ENCODE measurements around the gene ZIC3.

The ZIC3 gene

DNA sequence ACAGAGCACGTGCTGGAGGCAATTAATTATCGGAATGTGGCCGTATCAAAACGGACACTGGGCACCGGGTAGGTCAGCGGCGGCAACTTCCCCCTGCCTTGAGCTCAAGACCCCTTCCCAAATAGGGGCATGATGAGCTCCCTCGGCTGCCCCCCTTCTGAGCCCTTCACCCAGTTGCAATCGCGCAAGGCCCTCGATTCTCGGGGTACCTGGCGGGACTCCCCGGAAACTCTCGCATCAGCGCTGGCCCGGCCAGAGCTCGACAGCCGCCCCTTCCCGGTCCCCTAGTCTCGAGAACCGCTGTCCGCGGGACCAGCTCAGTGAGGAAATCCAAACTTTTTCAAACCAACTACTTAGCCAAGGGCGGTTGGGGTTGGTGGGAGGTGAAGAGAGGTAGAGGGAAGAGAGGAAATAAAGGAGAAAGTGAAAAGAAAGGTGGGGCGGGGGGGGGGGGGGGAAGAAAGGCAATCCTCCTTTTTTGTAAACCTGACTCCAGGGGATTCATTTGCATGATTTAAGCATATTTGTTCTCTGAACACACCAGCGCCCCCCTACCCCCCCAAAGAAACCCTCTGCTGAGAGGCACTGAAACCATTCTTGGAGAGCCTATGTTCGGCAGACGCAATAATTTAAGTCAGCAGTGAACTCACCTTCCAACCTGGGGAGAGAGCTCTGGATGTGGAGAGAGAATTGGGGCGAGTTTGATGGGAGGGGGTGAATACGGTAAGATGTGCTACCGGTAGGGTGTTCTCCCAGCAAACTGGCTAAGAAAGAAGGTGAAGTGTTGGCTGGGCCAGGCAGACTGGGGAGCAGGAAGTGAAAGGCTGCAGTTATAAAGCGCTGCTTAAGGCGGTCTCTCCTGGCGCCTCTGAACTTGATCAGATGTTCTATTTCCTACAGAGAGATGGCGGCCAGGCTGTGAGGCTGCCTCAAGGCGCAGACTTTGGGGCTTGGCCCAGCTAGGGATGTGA is 2.0 kb upstream of the ZIC3 start:
- Histone ChIP-seq H3K9ac (ENCODE audit: low read depth, low read length) (no peak overlapping the region), H3K27me3 (ENCODE audit: insufficient read depth, low read length, poor library complexity) (no peaks in the 10 kb centered on the region), H3K79me2 (ENCODE audit: insufficient read depth, low read length) (no peaks in the 10 kb centered on the region), H3K4me1 (ENCODE audit: insufficient read depth, low read length) (no peaks in the 10 kb centered on the region), H3K4me3 (ENCODE audit: low read depth in 1 of 2, low read length in 2 of 2) (no peak overlapping the region), H3K27ac (ENCODE audit: low read length) (no peak overlapping the region), H3K9me3 (ENCODE audit: insufficient read depth, low read length, severe bottlenecking) (no peaks in the 10 kb centered on the region), H2AFZ (ENCODE audit: low read depth, low read length) (no peak overlapping the region), H4K20me1 (ENCODE audit: insufficient read depth, low read length) (no peaks in the 10 kb centered on the region), H3K4me2 (ENCODE audit: insufficient read depth, low read length) (no peak overlapping the region), H3K36me3 (ENCODE audit: insufficient read depth, low read length) (no peaks in the 10 kb centered on the region)
- ATAC-seq (ENCODE audit: insufficient read depth, low read depth): no peak
- no peak for DNase-seq
- TF ChIP-seq, protein P1, sequence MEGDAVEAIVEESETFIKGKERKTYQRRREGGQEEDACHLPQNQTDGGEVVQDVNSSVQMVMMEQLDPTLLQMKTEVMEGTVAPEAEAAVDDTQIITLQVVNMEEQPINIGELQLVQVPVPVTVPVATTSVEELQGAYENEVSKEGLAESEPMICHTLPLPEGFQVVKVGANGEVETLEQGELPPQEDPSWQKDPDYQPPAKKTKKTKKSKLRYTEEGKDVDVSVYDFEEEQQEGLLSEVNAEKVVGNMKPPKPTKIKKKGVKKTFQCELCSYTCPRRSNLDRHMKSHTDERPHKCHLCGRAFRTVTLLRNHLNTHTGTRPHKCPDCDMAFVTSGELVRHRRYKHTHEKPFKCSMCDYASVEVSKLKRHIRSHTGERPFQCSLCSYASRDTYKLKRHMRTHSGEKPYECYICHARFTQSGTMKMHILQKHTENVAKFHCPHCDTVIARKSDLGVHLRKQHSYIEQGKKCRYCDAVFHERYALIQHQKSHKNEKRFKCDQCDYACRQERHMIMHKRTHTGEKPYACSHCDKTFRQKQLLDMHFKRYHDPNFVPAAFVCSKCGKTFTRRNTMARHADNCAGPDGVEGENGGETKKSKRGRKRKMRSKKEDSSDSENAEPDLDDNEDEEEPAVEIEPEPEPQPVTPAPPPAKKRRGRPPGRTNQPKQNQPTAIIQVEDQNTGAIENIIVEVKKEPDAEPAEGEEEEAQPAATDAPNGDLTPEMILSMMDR (IDR thresholded peaks at IDR 0.05; ENCODE audit: borderline replicate concordance, extremely low read depth, low read length, poor library complexity, severe bottlenecking): no peak
- no peak for TF ChIP-seq EZH2 (IDR thresholded peaks at IDR 0.05; ENCODE audit: borderline replicate concordance, low read depth, low read length, severe bottlenecking)

DNA sequence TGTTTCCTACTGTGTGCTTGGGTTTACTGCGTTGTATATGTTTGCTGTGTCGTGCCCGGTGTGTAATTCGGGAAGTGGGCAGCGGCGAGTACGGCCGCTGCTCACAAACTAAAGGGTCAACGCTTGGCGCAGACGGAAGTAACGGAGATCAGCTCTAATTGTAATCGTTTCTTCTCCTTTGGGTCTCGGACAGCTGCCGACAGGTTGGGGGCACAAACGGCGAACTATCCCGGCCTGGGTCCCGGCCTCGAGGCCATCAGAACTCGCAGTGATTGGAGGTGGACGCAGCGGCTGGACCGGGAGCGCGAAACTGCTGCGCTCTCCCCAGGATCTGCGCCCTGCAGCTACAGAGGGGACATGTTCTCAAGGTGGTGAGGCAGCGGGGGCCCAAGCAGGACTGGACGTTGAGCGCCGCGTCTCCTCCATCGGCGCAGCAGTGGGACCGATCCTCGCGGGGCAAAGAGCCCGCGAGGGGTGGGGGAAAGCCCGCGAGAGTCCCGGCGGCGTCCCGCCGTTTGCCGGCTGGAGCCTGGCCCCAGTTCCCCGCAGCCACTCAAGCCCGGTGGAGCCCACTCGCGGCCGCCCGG is 516 bp upstream of the ZIC3 start:
- no peak for TF ChIP-seq EZH2 (IDR thresholded peaks at IDR 0.05; ENCODE audit: borderline replicate concordance, low read depth, low read length, severe bottlenecking)
- TF ChIP-seq, protein P1 (IDR thresholded peaks at IDR 0.05; ENCODE audit: borderline replicate concordance, extremely low read depth, low read length, poor library complexity, severe bottlenecking): no peak
- Histone ChIP-seq H4K20me1 (ENCODE audit: insufficient read depth, low read length) (no peaks in the 10 kb centered on the region), H2AFZ (ENCODE audit: low read depth, low read length) (no peak overlapping the region), H3K4me1 (ENCODE audit: insufficient read depth, low read length) (no peaks in the 10 kb centered on the region), H3K9me3 (ENCODE audit: insufficient read depth, low read length, severe bottlenecking) (no peaks in the 10 kb centered on the region), H3K79me2 (ENCODE audit: insufficient read depth, low read length) (no peaks in the 10 kb centered on the region), H3K4me3 (ENCODE audit: low read depth in 1 of 2, low read length in 2 of 2) (no peak overlapping the region), H3K27me3 (ENCODE audit: insufficient read depth, low read length, poor library complexity) (no peaks in the 10 kb centered on the region), H3K36me3 (ENCODE audit: insufficient read depth, low read length) (no peaks in the 10 kb centered on the region), H3K9ac (ENCODE audit: low read depth, low read length) (no peak overlapping the region), H3K27ac (ENCODE audit: low read length) (no peak overlapping the region), H3K4me2 (ENCODE audit: insufficient read depth, low read length) (no peak overlapping the region)
- DNase-seq (no peak), ATAC-seq (ENCODE audit: insufficient read depth, low read depth) (no peak)

DNA sequence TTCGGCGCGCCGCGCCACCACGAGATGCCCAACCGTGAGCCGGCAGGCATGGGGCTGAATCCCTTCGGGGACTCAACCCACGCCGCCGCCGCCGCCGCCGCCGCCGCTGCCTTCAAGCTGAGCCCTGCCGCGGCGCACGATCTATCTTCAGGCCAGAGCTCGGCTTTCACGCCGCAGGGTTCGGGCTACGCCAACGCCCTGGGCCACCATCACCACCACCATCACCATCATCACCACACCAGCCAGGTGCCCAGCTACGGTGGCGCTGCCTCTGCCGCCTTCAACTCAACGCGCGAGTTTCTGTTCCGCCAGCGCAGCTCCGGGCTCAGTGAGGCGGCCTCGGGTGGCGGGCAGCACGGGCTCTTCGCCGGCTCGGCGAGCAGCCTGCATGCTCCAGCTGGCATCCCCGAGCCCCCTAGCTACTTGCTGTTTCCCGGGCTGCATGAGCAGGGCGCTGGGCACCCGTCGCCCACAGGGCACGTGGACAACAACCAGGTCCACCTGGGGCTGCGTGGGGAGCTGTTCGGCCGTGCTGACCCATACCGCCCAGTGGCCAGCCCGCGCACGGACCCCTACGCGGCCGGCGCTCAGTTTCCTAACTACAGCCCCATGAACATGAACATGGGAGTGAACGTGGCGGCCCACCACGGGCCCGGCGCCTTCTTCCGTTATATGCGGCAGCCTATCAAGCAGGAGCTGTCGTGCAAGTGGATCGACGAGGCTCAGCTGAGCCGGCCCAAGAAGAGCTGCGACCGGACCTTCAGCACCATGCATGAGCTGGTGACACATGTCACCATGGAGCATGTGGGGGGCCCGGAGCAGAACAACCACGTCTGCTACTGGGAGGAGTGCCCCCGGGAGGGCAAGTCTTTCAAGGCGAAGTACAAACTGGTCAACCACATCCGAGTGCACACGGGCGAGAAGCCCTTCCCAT is 1.1 kb downstream of the ZIC3 start:
- DNase-seq (no peak), ATAC-seq (ENCODE audit: insufficient read depth, low read depth) (no peak)
- Histone ChIP-seq H3K9ac (ENCODE audit: low read depth, low read length) (no peak overlapping the region), H3K9me3 (ENCODE audit: insufficient read depth, low read length, severe bottlenecking) (no peaks in the 10 kb centered on the region), H3K27me3 (ENCODE audit: insufficient read depth, low read length, poor library complexity) (no peaks in the 10 kb centered on the region), H3K4me2 (ENCODE audit: insufficient read depth, low read length) (no peak overlapping the region), H3K4me3 (ENCODE audit: low read depth in 1 of 2, low read length in 2 of 2) (no peak overlapping the region), H3K79me2 (ENCODE audit: insufficient read depth, low read length) (no peaks in the 10 kb centered on the region), H2AFZ (ENCODE audit: low read depth, low read length) (no peak overlapping the region), H4K20me1 (ENCODE audit: insufficient read depth, low read length) (no peaks in the 10 kb centered on the region), H3K4me1 (ENCODE audit: insufficient read depth, low read length) (no peaks in the 10 kb centered on the region), H3K36me3 (ENCODE audit: insufficient read depth, low read length) (no peaks in the 10 kb centered on the region), H3K27ac (ENCODE audit: low read length) (no peak overlapping the region)
- no peak for TF ChIP-seq EZH2 (IDR thresholded peaks at IDR 0.05; ENCODE audit: borderline replicate concordance, low read depth, low read length, severe bottlenecking)
- TF ChIP-seq, protein P1 (IDR thresholded peaks at IDR 0.05; ENCODE audit: borderline replicate concordance, extremely low read depth, low read length, poor library complexity, severe bottlenecking): no peak

Measured in DND-41 (cell line).